ENCODE data around the gene MTHFD2L.
"Not testable (repeated sequence)": the region's sequence is repeated elsewhere in the genome, so short reads cannot be mapped to it uniquely, and the experiment has no call there.

MTHFD2L gene

GRCh38 chr4:74311696-74312313 lies 153.9 kb downstream of the MTHFD2L start:
- DNase-seq, result no peak

- no peak for DNase-seq
Measured at GRCh38 chr4:74314329-74314728, 156.4 kb downstream of the MTHFD2L start.

GRCh38 chr4:74314944-74315343 lies 157.0 kb downstream of the MTHFD2L start:
- DNase-seq, result no peak

- no peak for DNase-seq
Measured at GRCh38 chr4:74315376-74315775, 157.5 kb downstream of the MTHFD2L start.

GRCh38 chr4:74316397-74316796 lies 158.5 kb downstream of the MTHFD2L start:
- no peak for DNase-seq

GRCh38 chr4:74317616-74318246 lies 159.8 kb downstream of the MTHFD2L start:
- DNase-seq, result no peak

GRCh38 chr4:74318276-74318675 lies 160.4 kb downstream of the MTHFD2L start:
- no peak for DNase-seq

GRCh38 chr4:74319470-74319869 lies 161.6 kb downstream of the MTHFD2L start:
- DNase-seq, result no peak

GRCh38 chr4:74320559-74321118 lies 162.7 kb downstream of the MTHFD2L start:
- peak; percentile 16 for DNase-seq

GRCh38 chr4:74322301-74322700 lies 164.4 kb downstream of the MTHFD2L start:
- no peak for DNase-seq

- no peak for DNase-seq
Measured at GRCh38 chr4:74323663-74324062, 165.7 kb downstream of the MTHFD2L start.

GRCh38 chr4:74324262-74324661 lies 166.3 kb downstream of the MTHFD2L start:
- no peak for DNase-seq

GRCh38 chr4:74325886-74326285 lies 168.0 kb downstream of the MTHFD2L start:
- DNase-seq, result no peak

- no peak for DNase-seq
Measured at GRCh38 chr4:74327762-74328161, 169.8 kb downstream of the MTHFD2L start.

- DNase-seq, result no peak
Measured at GRCh38 chr4:74328501-74328900, 170.6 kb downstream of the MTHFD2L start.

GRCh38 chr4:74329307-74329706 lies 171.4 kb downstream of the MTHFD2L start:
- DNase-seq, result no peak

- no peak for DNase-seq
Measured at GRCh38 chr4:74330295-74330750, 172.4 kb downstream of the MTHFD2L start.

GRCh38 chr4:74331252-74331651 lies 173.3 kb downstream of the MTHFD2L start:
- DNase-seq, result no peak

- no peak for DNase-seq
Measured at GRCh38 chr4:74331944-74332343, 174.0 kb downstream of the MTHFD2L start.

- DNase-seq, result no peak
Measured at GRCh38 chr4:74334636-74335035, 176.7 kb downstream of the MTHFD2L start.

GRCh38 chr4:74335341-74336021 lies 177.6 kb downstream of the MTHFD2L start:
- no peak for DNase-seq

GRCh38 chr4:74338792-74339333 lies 180.9 kb downstream of the MTHFD2L start:
- DNase-seq, result no peak

- DNase-seq, result no peak
Measured at GRCh38 chr4:74339501-74339900, 181.6 kb downstream of the MTHFD2L start.

- DNase-seq, result not testable (repeated sequence)
Measured at GRCh38 chr4:74340421-74340820, 182.5 kb downstream of the MTHFD2L start.
